SU-DHL-6 (cell line): ENCODE results near the gene RUNX2.

Experiments
- H2AFZ ChIP-seq: fragments of 200-600 bp; sonication (generic); 2 replicates; pipeline ENCODE4 v1.6.1; 2014; ENCODE audit warnings: low read depth, mild to moderate bottlenecking, moderate library complexity, mixed read lengths, antibody characterized with exemption, low read length; ENCODE audit not compliant: severe bottlenecking
- H3F3A ChIP-seq: fragments of 200-600 bp; shearing (Covaris generic); 2 replicates; pipeline ENCODE4 v1.6.0; 2016; ENCODE audit warnings: antibody characterized with exemption, mild to moderate bottlenecking; ENCODE audit not compliant: insufficient read depth
- H3K27ac ChIP-seq: fragments of 200-600 bp; sonication (generic); 2 replicates; pipeline ENCODE4 v1.5.1; 2016; ENCODE audit warnings: low read depth, mild to moderate bottlenecking, low read length, moderate library complexity, mixed read lengths
- H3K27me3 ChIP-seq: fragments of 200-600 bp; sonication (generic), shearing (Covaris generic); 2 replicates; pipeline ENCODE4 v1.6.0; 2014; ENCODE audit warnings: mild to moderate bottlenecking, low read length
- H3K36me3 ChIP-seq: fragments of 200-600 bp; sonication (generic); 2 replicates; pipeline ENCODE4 v1.6.1; 2014; ENCODE audit warnings: mild to moderate bottlenecking, low read length, mixed read lengths
- H3K4me2 ChIP-seq: fragments of 300-600, 200-600 bp; shearing (Covaris generic), sonication (generic); 2 replicates; pipeline ENCODE4 v1.6.0; 2014; ENCODE audit warnings: low read length, low read depth, mild to moderate bottlenecking; ENCODE audit not compliant: poor library complexity, severe bottlenecking
- H3K4me3 ChIP-seq: fragments of 200-600 bp; sonication (generic); 2 replicates; pipeline ENCODE4 v1.5.1; 2014; ENCODE audit warnings: antibody characterized with exemption, low read length, mild to moderate bottlenecking, mixed read lengths; ENCODE audit not compliant: insufficient read depth, poor library complexity, severe bottlenecking
- H3K79me2 ChIP-seq: fragments of 200-600 bp; sonication (generic); 2 replicates; pipeline ENCODE4 v1.6.1; 2014; ENCODE audit warnings: mild to moderate bottlenecking, low read length, moderate library complexity; ENCODE audit not compliant: insufficient read depth
- H3K9ac ChIP-seq: fragments of 200-600 bp; sonication (generic); 2 replicates; pipeline ENCODE4 v1.7.0; 2014; ENCODE audit warnings: mild to moderate bottlenecking, low read length
- H3K9me2 ChIP-seq: fragments of 200-600 bp; sonication (generic); replicated peaks from 2 replicates; pipeline ENCODE4 v1.6.1; 2014; ENCODE audit warnings: low read length; ENCODE audit not compliant: insufficient read depth
- H3K9me3 ChIP-seq: fragments of 200-600 bp; sonication (generic); 2 replicates; pipeline ENCODE4 v1.6.1; 2014; ENCODE audit warnings: low read length, mixed read lengths; ENCODE audit not compliant: insufficient read depth
- H4K20me1 ChIP-seq: fragments of 200-600 bp; sonication (generic); 2 replicates; pipeline ENCODE4 v1.6.1; 2014; ENCODE audit warnings: low read depth, mild to moderate bottlenecking, antibody characterized with exemption, low read length, moderate library complexity, mixed read lengths
- CTCF ChIP-seq: fragments of 200-600 bp; sonication (generic); IDR thresholded peaks from one replicate; pipeline ENCODE4 v1.5.1; 2017; ENCODE audit warnings: antibody characterized with exemption, mild to moderate bottlenecking, low read length, moderate library complexity; ENCODE audit not compliant: insufficient read depth, poor library complexity, severe bottlenecking
- EZH2phosphoT487 ChIP-seq: fragments of 200-600 bp; sonication (generic), shearing (Covaris generic); conservative IDR thresholded peaks from 2 replicates; pipeline ENCODE4 v1.6.1; 2018; ENCODE audit warnings: mild to moderate bottlenecking, antibody characterized with exemption, low read length, moderate library complexity, mixed read lengths

RUNX2 gene

GRCh38 chr6:45707176-45707575, 379.0 kb downstream of the RUNX2 start:
- no peaks in the 10 kb centered on the region for H3K9me3 ChIP-seq
- H3K27ac ChIP-seq = no peak overlapping the region
- no peaks in the 10 kb centered on the region for H3K9me2 ChIP-seq
- H3F3A ChIP-seq = no peaks in the 10 kb centered on the region
- no peak overlapping the region for H3K4me3 ChIP-seq
- no peak overlapping the region for H3K4me2 ChIP-seq
- H3K36me3 ChIP-seq = no peaks in the 10 kb centered on the region
- no peak overlapping the region for H2AFZ ChIP-seq
- no peak overlapping the region for H3K9ac ChIP-seq
- no peaks in the 10 kb centered on the region for H3K27me3 ChIP-seq
- H3K79me2 ChIP-seq = no peaks in the 10 kb centered on the region
- no peaks in the 10 kb centered on the region for H4K20me1 ChIP-seq
- TF ChIP-seq EZH2phosphoT487 (no peak), CTCF (no peak)

- no peak for TF ChIP-seq CTCF
- TF ChIP-seq EZH2phosphoT487 = no peak
- H3K36me3 ChIP-seq = no peaks in the 10 kb centered on the region
- no peak overlapping the region for H3K4me2 ChIP-seq
- H3K9me3 ChIP-seq = no peaks in the 10 kb centered on the region
- no peak overlapping the region for H3K9ac ChIP-seq
- no peak overlapping the region for H3K4me3 ChIP-seq
- no peaks in the 10 kb centered on the region for H3F3A ChIP-seq
- no peaks in the 10 kb centered on the region for H4K20me1 ChIP-seq
- H3K79me2 ChIP-seq = no peaks in the 10 kb centered on the region
- H2AFZ ChIP-seq = no peak overlapping the region
- H3K27me3 ChIP-seq = no peaks in the 10 kb centered on the region
- H3K9me2 ChIP-seq = no peaks in the 10 kb centered on the region
- no peak overlapping the region for H3K27ac ChIP-seq
Observed at GRCh38 chr6:45709781-45710220, 381.7 kb downstream of the RUNX2 start.

- no peak overlapping the region for H3K4me2 ChIP-seq
Observed at GRCh38 chr6:45710304-45710821, 382.2 kb downstream of the RUNX2 start.

More at GRCh38 chr6:45710304-45710821, 382.2 kb downstream of the RUNX2 start:
- no peaks in the 10 kb centered on the region for H3K79me2 ChIP-seq
- H4K20me1 ChIP-seq = no peaks in the 10 kb centered on the region
- no peaks in the 10 kb centered on the region for H3K9me3 ChIP-seq
- H3K9me2 ChIP-seq = no peaks in the 10 kb centered on the region
- H3K27me3 ChIP-seq = no peaks in the 10 kb centered on the region
- no peak for TF ChIP-seq EZH2phosphoT487
- TF ChIP-seq CTCF = no peak
- no peaks in the 10 kb centered on the region for H3K36me3 ChIP-seq
- no peak overlapping the region for H3K9ac ChIP-seq
- H3K4me3 ChIP-seq = no peak overlapping the region
- no peak overlapping the region for H3K27ac ChIP-seq
- no peak overlapping the region for H2AFZ ChIP-seq
- no peaks in the 10 kb centered on the region for H3F3A ChIP-seq
